Endothelial cell of umbilical vein (primary cell): ENCODE measurements around the gene C11orf58. TPM values are rescaled to one million over a fixed set of nuclear protein-coding genes. Genes with fewer than 3 reads are reported as not detected.

ENCODE experiments used
- BruUV-seq: library from RNA; stranded (reverse); fragments of 400-500 nt; replicated peaks from 2 replicates; lab custom pipeline; 2021; lab: Mats Ljungman, UMichigan
- CTCF ChIA-PET: fragments of 300-600, 350-600 bp; sonication (Branson Sonifier 250); formaldehyde crosslinking; loops from one replicate; lab custom pipeline; 2021; ENCODE audit warnings: antibody characterized with exemption, inconsistent platforms; lab: Charles Lee
- POLR2A ChIA-PET: fragments of 300-600, 350-600 bp; sonication (Branson Sonifier 250); formaldehyde crosslinking; loops from one replicate; lab custom pipeline; 2021; ENCODE audit warnings: antibody characterized with exemption, inconsistent platforms; lab: Charles Lee
- DNase-seq: peaks from one replicate; pipeline ENCODE4 v3.0.0-alpha.2; 2011; ENCODE audit warnings: low read depth, low spot score
- FAIRE-seq: peaks from 2 replicates; lab custom pipeline; 2011; peaks lifted over from hg19 to GRCh38; lab: Jason Lieb, UNC
- H2AFZ ChIP-seq: 2 replicates; pipeline ENCODE4 v1.6.0; 2012; ENCODE audit warnings: low read depth, low read length, control low read depth, inconsistent platforms
- H3K27ac ChIP-seq: 2 replicates; pipeline ENCODE4 v1.5.1; 2011; ENCODE audit warnings: low read depth, mild to moderate bottlenecking, control low read depth, low read length, moderate library complexity; ENCODE audit not compliant: insufficient read depth
- H3K27me3 ChIP-seq, 2 experiments: 2 replicates each; pipeline versions ENCODE4 v1.6.0 to v1.6.1; 2011; ENCODE audit warnings: low read length in 2 of 2, mixed read lengths in 1 of 2; ENCODE audit not compliant: control insufficient read depth in 2 of 2, insufficient read depth in 2 of 2
- H3K36me3 ChIP-seq, 2 experiments: 2 replicates in 1 of 2; 3 replicates in 1 of 2; pipeline ENCODE4 v1.5.1; 2011; ENCODE audit warnings: low read length in 2 of 2, mild to moderate bottlenecking in 1 of 2, moderate library complexity in 1 of 2; ENCODE audit not compliant: control insufficient read depth in 2 of 2, insufficient read depth in 2 of 2; ENCODE audit errors: extremely low read depth in 1 of 2
- H3K4me1 ChIP-seq: 3 replicates; pipeline ENCODE4 v1.5.1; 2011; ENCODE audit warnings: mild to moderate bottlenecking, low read length; ENCODE audit not compliant: control insufficient read depth, insufficient read depth; ENCODE audit errors: extremely low read depth
- H3K4me2 ChIP-seq: 2 replicates; pipeline ENCODE4 v1.6.1; 2011; ENCODE audit warnings: low read length, control low read depth, mixed read lengths; ENCODE audit not compliant: insufficient read depth
- H3K4me3 ChIP-seq, 3 experiments: fragments of 200-600 bp in 1 of 3; sonication (generic), shearing (Covaris generic) in 1 of 3; replicated peaks in 1 of 3; 2 replicates each; pipeline ENCODE4 v1.5.1; 2011 to 2016; ENCODE audit warnings: control low read depth in 3 of 3, low read length in 3 of 3, mild to moderate bottlenecking in 2 of 3, inconsistent platforms in 1 of 3, low read depth in 1 of 3, moderate library complexity in 1 of 3; ENCODE audit not compliant: insufficient read depth in 1 of 3
- H3K79me2 ChIP-seq: 2 replicates; pipeline ENCODE4 v1.6.0; 2012; ENCODE audit warnings: low read length, inconsistent platforms; ENCODE audit not compliant: control insufficient read depth, insufficient read depth
- H3K9ac ChIP-seq: replicated peaks from 2 replicates; pipeline ENCODE3; 2011; ENCODE audit warnings: low read length, control low read depth; ENCODE audit not compliant: insufficient read depth; ENCODE audit errors: extremely low read depth
- H3K9me1 ChIP-seq: replicated peaks from 3 replicates; pipeline ENCODE4 v1.6.0; 2011; ENCODE audit warnings: mild to moderate bottlenecking, low read length; ENCODE audit not compliant: control insufficient read depth, insufficient read depth; ENCODE audit errors: extremely low read depth
- H3K9me3 ChIP-seq: replicated peaks from 2 replicates; pipeline ENCODE4 v1.5.1; 2012; ENCODE audit warnings: low read length, inconsistent platforms; ENCODE audit not compliant: control insufficient read depth, insufficient read depth
- H4K20me1 ChIP-seq: replicated peaks from 2 replicates; pipeline ENCODE3; 2011; ENCODE audit warnings: mild to moderate bottlenecking, low read length; ENCODE audit not compliant: control insufficient read depth, insufficient read depth; ENCODE audit errors: extremely low read depth
- EZH2 ChIP-seq: IDR thresholded peaks from 2 replicates; pipeline ENCODE4 v1.6.1; 2012; ENCODE audit warnings: borderline replicate concordance, low read depth, mild to moderate bottlenecking, moderate library complexity, low read length, inconsistent platforms; ENCODE audit not compliant: severe bottlenecking
- FOS ChIP-seq: IDR thresholded peaks from 2 replicates; pipeline ENCODE4 v1.6.1; 2011; ENCODE audit warnings: mild to moderate bottlenecking, low read length, moderate library complexity, borderline replicate concordance; ENCODE audit not compliant: insufficient read depth
- GATA2 ChIP-seq: IDR thresholded peaks from 2 replicates; pipeline ENCODE4 v1.7.0; 2011; ENCODE audit warnings: low read depth, mild to moderate bottlenecking, moderate library complexity, mixed read lengths, low read length; ENCODE audit not compliant: insufficient read length, insufficient read depth
- JUN ChIP-seq: IDR thresholded peaks from 2 replicates; pipeline ENCODE4 v1.6.1; 2011; ENCODE audit warnings: borderline replicate concordance, low read depth; ENCODE audit not compliant: insufficient read length, insufficient read depth
- MYC ChIP-seq: IDR thresholded peaks from one replicate; pipeline ENCODE4 v1.6.1; 2011; ENCODE audit warnings: mild to moderate bottlenecking, low read depth, low read length
- POLR2A ChIP-seq: IDR thresholded peaks from 2 replicates; pipeline ENCODE4 v1.6.1; 2012; ENCODE audit warnings: low read depth, mild to moderate bottlenecking, control low read depth, low read length
- POLR2AphosphoS5 ChIP-seq: IDR thresholded peaks from 2 replicates; pipeline ENCODE4 v1.6.1; 2012; ENCODE audit warnings: low read depth, mild to moderate bottlenecking, control low read depth, low read length, moderate library complexity; ENCODE audit not compliant: insufficient read depth
- dilution Hi-C: fragments of 300-500 bp; cut with MboI; formaldehyde crosslinking; loops from one replicate; pipeline ENCODE4 v1.15.0; 2019; ENCODE audit warnings: low sequenced_read_pairs; ENCODE audit not compliant: extremely low pct_ligation_motif_present
- intact Hi-C: fragments of 100-400 bp; cut with micrococcal nuclease; formaldehyde crosslinking; loops from one replicate; pipeline ENCODE4 v1.10.0; 2022
- polyA plus RNA-seq, 4 experiments: library from polyadenylated mRNA; depleted of rRNA in 3 of 4; stranded (reverse) in 3 of 4; unstranded in 1 of 4; fragments of >200 nt; gene quantifications; 2 replicates each; pipeline versions ENCODE4 v1.2.1 to v1.2.3, GENCODE V29; 2011 to 2012; ENCODE audit warnings: missing spikeins in 1 of 4
- total RNA-seq: library from RNA; stranded (reverse); gene quantifications from 2 replicates; pipeline ENCODE4 v1.2.3, GENCODE V29; 2021
- TF ChIP-seq, protein P1 (sequence below), 2 donors: IDR thresholded peaks; 1 replicate in 1 of 2; 2 replicates in 1 of 2; pipeline ENCODE4 v1.5.1; 2011; ENCODE audit warnings: low read length in 2 of 2, mild to moderate bottlenecking in 2 of 2, moderate library complexity in 2 of 2, control low read depth in 1 of 2, inconsistent platforms in 1 of 2, low read depth in 1 of 2; ENCODE audit not compliant: insufficient read depth in 1 of 2; ENCODE audit errors: extremely low read depth in 1 of 2
- TF ChIP-seq, protein P2 (sequence below): IDR thresholded peaks from 2 replicates; pipeline ENCODE4 v1.6.1; 2011; ENCODE audit not compliant: insufficient read depth, insufficient read length

C11orf58 gene
- total and polyA plus RNA-seq, 2 donors (not counting 3 experiments of a cell fraction or from before 2014, with no cell fraction given), result 88.4 to 150 TPM

GRCh38 chr11:16785520-16786128 lies 47.2 kb downstream of the C11orf58 start:
- Histone ChIP-seq H3K9ac (no peak overlapping the region), H3K36me3 (no peaks in the 10 kb centered on the region), H2AFZ (no peak overlapping the region), H3K9me1 (no peaks in the 10 kb centered on the region), H3K4me2 (no peak overlapping the region), H4K20me1 (no peaks in the 10 kb centered on the region), H3K27me3 (no peaks in the 10 kb centered on the region), H3K9me3 (no peaks in the 10 kb centered on the region), H3K27ac (no peak overlapping the region), H3K4me1 (peaks cover 49% of the 10 kb centered on the region), H3K79me2 (no peaks in the 10 kb centered on the region), H3K4me3 (no peak overlapping the region)
- ChIA-PET CTCF (interaction anchor here (0.5 to 6.2 kb wide), 42 partner anchors 9 to 743 kb away, joined by 3 to 159 read pairs (median 4); partner anchors contain the start of gene RPS13), POLR2A (no interaction called here)
- no TSS peak for BruUV-seq
- DNase-seq (peak; percentile 73), FAIRE-seq (peak; percentile 95)
- dilution Hi-C loops (no loop called here), intact Hi-C loops (loop anchor here (1.0 to 10.0 kb wide), 5 partner anchors 25 to 599 kb away; partner anchors contain the start of gene KCNJ11)
- TF ChIP-seq, protein P1, sequence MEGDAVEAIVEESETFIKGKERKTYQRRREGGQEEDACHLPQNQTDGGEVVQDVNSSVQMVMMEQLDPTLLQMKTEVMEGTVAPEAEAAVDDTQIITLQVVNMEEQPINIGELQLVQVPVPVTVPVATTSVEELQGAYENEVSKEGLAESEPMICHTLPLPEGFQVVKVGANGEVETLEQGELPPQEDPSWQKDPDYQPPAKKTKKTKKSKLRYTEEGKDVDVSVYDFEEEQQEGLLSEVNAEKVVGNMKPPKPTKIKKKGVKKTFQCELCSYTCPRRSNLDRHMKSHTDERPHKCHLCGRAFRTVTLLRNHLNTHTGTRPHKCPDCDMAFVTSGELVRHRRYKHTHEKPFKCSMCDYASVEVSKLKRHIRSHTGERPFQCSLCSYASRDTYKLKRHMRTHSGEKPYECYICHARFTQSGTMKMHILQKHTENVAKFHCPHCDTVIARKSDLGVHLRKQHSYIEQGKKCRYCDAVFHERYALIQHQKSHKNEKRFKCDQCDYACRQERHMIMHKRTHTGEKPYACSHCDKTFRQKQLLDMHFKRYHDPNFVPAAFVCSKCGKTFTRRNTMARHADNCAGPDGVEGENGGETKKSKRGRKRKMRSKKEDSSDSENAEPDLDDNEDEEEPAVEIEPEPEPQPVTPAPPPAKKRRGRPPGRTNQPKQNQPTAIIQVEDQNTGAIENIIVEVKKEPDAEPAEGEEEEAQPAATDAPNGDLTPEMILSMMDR (IDR thresholded peaks at IDR 0.05; ENCODE audit: extremely low read depth in 1 of 2, insufficient read depth in 1 of 2, low read depth in 1 of 2, low read length in 2 of 2), result peak; percentile 90 to 95
- TF ChIP-seq POLR2AphosphoS5, result no peak

- TF ChIP-seq, protein P1 (IDR thresholded peaks at IDR 0.05; ENCODE audit: extremely low read depth in 1 of 2, insufficient read depth in 1 of 2, low read depth in 1 of 2, low read length in 2 of 2), result no peak
- TF ChIP-seq EZH2 (no peak), JUN (no peak), FOS (no peak), GATA2 (no peak), POLR2AphosphoS5 (no peak), MYC (no peak), POLR2A (no peak)
- TF ChIP-seq, protein P2, sequence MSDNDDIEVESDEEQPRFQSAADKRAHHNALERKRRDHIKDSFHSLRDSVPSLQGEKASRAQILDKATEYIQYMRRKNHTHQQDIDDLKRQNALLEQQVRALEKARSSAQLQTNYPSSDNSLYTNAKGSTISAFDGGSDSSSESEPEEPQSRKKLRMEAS, result no peak
- dilution Hi-C loops (no loop called here), intact Hi-C loops (loop anchor here (10.0 kb wide), 1 partner anchor 599 kb away; the partner anchor contains the start of gene KCNJ11)
- Histone ChIP-seq H2AFZ (no peak overlapping the region), H3K27ac (no peak overlapping the region), H3K9ac (no peak overlapping the region), H3K9me1 (no peaks in the 10 kb centered on the region), H3K79me2 (no peaks in the 10 kb centered on the region), H3K4me2 (no peak overlapping the region), H3K27me3 (no peaks in the 10 kb centered on the region), H3K4me3 (no peak overlapping the region), H3K36me3 (no peaks in the 10 kb centered on the region), H3K4me1 (peaks cover 54% of the 10 kb centered on the region), H4K20me1 (no peaks in the 10 kb centered on the region), H3K9me3 (no peaks in the 10 kb centered on the region)
- DNase-seq (no peak), FAIRE-seq (no peak)
- ChIA-PET POLR2A (no interaction called here), CTCF (interaction anchor here (0.5 to 6.2 kb wide), 41 partner anchors 9 to 569 kb away, joined by 3 to 159 read pairs (median 4); partner anchors contain the start of gene RPS13)
- BruUV-seq, result no TSS peak
Measured at GRCh38 chr11:16786131-16786530, 47.7 kb downstream of the C11orf58 start.
